ENCODE measurements around the gene GSTO1. TPM values are rescaled to one million over a fixed set of nuclear protein-coding genes. Genes with fewer than 3 reads are reported as not detected.

Gene GSTO1
- total RNA-seq, 1 donor from 2014 or later: 74.1 TPM

DNA sequence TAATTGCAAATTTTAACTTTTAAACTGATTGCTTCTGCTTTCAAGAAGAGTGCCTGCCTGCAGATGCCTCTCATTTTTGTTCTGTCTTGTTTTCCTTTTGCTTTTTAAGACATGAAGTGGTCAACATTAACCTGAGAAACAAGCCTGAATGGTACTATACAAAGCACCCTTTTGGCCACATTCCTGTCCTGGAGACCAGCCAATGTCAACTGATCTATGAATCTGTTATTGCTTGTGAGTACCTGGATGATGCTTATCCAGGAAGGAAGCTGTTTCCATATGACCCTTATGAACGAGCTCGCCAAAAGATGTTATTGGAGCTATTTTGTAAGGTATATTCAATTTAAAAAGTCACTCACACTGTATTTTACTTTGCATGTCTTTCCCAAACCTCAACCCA is 23.1 kb downstream of the GSTO1 start:
- TF ChIP-seq, protein P1, sequence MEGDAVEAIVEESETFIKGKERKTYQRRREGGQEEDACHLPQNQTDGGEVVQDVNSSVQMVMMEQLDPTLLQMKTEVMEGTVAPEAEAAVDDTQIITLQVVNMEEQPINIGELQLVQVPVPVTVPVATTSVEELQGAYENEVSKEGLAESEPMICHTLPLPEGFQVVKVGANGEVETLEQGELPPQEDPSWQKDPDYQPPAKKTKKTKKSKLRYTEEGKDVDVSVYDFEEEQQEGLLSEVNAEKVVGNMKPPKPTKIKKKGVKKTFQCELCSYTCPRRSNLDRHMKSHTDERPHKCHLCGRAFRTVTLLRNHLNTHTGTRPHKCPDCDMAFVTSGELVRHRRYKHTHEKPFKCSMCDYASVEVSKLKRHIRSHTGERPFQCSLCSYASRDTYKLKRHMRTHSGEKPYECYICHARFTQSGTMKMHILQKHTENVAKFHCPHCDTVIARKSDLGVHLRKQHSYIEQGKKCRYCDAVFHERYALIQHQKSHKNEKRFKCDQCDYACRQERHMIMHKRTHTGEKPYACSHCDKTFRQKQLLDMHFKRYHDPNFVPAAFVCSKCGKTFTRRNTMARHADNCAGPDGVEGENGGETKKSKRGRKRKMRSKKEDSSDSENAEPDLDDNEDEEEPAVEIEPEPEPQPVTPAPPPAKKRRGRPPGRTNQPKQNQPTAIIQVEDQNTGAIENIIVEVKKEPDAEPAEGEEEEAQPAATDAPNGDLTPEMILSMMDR (conservative IDR thresholded peaks at IDR 0.05): no peak
- no peaks in the 10 kb centered on the region for H3K36me3 Mint-ChIP-seq
- H3K4me1 Mint-ChIP-seq (ENCODE audit: unreplicated experiment): no peaks in the 10 kb centered on the region
- peaks cover 24% of the 10 kb centered on the region for H3K27me3 Mint-ChIP-seq
- H3K4me3 Mint-ChIP-seq: no peak overlapping the region
- H3K27ac Mint-ChIP-seq: no peak overlapping the region
- no peak for DNase-seq (ENCODE audit: extremely low spot score, unreplicated experiment)
- no peaks in the 10 kb centered on the region for H3K9me3 Mint-ChIP-seq

DNA sequence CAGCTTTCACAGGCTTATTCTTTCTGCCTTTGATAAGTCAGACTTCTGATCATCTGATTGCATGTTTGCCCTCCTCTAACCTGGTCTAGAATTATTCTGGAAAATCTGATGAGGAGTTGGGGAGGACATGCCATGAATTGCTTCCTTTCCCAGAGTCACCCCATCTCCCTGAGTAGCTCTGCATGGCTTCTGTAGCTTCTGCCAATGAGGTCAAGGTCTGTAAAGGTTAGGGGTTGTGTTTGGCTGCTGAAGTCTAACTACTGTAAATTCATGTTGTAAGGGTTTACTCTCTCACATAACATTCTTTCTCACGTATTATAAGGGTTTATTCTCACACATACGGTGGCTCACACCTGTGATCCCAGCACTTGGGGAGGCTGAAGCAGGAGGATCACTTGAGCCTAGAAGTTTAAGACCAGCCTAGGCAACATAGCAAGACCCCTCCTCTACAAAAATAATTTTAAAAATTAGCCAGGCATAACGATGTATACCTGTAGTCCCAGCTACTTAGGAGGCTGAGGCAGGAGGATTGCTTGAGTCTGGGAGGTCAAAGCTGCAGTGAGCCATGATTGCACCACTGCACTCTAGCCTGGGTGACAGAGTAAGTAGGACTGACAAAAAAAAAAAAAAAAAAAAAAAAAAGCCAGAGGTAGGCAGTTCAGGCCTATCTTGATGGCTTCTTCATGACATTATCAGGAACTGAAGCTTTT is 25.0 kb downstream of the GSTO1 start:
- H3K36me3 Mint-ChIP-seq: no peaks in the 10 kb centered on the region
- no peaks in the 10 kb centered on the region for H3K4me1 Mint-ChIP-seq (ENCODE audit: unreplicated experiment)
- no peak overlapping the region for H3K4me3 Mint-ChIP-seq
- H3K9me3 Mint-ChIP-seq: no peaks in the 10 kb centered on the region
- no peak overlapping the region for H3K27ac Mint-ChIP-seq
- no peak for DNase-seq (ENCODE audit: extremely low spot score, unreplicated experiment)
- H3K27me3 Mint-ChIP-seq: peaks cover 12% of the 10 kb centered on the region
- TF ChIP-seq, protein P1 (conservative IDR thresholded peaks at IDR 0.05): no peak

DNA sequence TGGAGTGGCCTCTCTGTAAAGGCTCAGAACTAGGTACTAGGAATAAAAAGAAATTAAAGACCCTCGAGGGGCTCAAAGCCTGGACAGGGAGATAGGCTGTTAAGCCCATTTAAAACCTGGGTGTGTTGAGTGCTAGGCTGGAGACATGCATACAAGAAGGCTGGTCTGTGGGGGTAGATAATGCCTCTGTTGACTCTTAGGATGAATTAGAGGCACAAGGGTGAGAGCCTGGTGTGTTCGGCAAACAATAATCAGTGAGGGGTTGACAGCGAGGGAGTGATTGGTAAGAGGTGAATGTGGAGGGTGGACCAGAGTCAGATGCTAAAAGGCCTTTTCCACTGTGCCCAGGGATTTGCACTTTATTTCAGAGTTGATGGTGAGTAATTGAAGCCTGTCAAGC is 27.0 kb downstream of the GSTO1 start:
- DNase-seq (ENCODE audit: extremely low spot score, unreplicated experiment): no peak
- TF ChIP-seq, protein P1 (conservative IDR thresholded peaks at IDR 0.05): no peak
- H3K27me3 Mint-ChIP-seq: peaks cover 4% of the 10 kb centered on the region
- H3K9me3 Mint-ChIP-seq: no peaks in the 10 kb centered on the region
- H3K4me3 Mint-ChIP-seq: no peak overlapping the region
- no peaks in the 10 kb centered on the region for H3K36me3 Mint-ChIP-seq
- H3K4me1 Mint-ChIP-seq (ENCODE audit: unreplicated experiment): no peaks in the 10 kb centered on the region
- H3K27ac Mint-ChIP-seq: no peak overlapping the region

DNA sequence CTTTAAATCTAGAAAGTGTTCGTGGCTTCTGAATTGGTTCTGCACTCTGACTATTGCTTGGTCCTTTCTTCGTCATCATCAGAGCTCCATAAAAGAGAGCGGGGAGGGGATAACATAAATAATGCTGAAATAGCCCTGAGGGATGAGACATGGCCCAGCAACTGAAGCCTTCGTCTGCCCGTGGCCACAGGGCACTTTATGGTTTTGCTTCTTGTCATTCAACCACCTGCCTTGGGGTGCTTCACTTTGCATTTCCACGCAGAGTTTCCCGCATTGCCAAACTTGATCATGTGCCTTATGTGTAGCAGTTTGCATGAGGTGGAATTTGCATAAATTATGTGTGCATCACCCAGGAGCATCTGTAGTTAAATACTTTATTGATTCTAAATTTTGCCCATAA is 30.2 kb downstream of the GSTO1 start:
- H3K27me3 Mint-ChIP-seq: peaks cover 15% of the 10 kb centered on the region
- no peaks in the 10 kb centered on the region for H3K4me1 Mint-ChIP-seq (ENCODE audit: unreplicated experiment)

DNA sequence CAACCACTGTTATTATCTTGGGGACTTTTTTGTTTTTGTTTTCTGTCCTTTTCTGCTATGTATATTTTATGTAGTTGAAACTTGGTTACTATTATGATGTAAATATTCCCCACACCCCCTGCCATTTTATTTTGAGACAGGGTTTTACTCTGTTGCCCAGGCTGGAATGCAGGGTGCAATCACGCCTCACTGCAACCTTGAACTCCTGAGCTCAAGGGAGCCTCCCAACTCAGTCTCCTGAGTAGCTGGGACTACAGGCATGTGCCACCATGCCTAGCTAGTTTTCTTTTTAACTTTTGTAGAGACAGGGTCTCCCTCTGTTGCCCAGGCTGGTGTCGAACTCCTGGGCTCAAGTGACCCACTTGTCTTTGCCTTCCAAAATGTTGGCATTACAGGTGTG is 32.2 kb downstream of the GSTO1 start:
- H3K4me3 Mint-ChIP-seq: no peak overlapping the region
- no peak overlapping the region for H3K27ac Mint-ChIP-seq
- peaks cover 6% of the 10 kb centered on the region for H3K4me1 Mint-ChIP-seq (ENCODE audit: unreplicated experiment)
- no peaks in the 10 kb centered on the region for H3K9me3 Mint-ChIP-seq
- no peaks in the 10 kb centered on the region for H3K36me3 Mint-ChIP-seq
- H3K27me3 Mint-ChIP-seq: peaks cover 20% of the 10 kb centered on the region
- DNase-seq (ENCODE audit: extremely low spot score, unreplicated experiment): no peak
- TF ChIP-seq, protein P1 (conservative IDR thresholded peaks at IDR 0.05): no peak

More for the DNA sequence above, 30.2 kb downstream of the GSTO1 start:
- Mint-ChIP-seq H3K36me3 (no peaks in the 10 kb centered on the region), H3K27ac (no peak overlapping the region), H3K4me3 (no peak overlapping the region), H3K9me3 (no peaks in the 10 kb centered on the region)
- TF ChIP-seq, protein P1 (conservative IDR thresholded peaks at IDR 0.05): no peak
- no peak for DNase-seq (ENCODE audit: extremely low spot score, unreplicated experiment)

Data from type B pancreatic cell (in vitro differentiated cells).